ENCODE results near the gene C2CD2.

- TF ChIP-seq POLR2AphosphoS5 (IDR thresholded peaks at IDR 0.05; ENCODE audit: low read depth) (no peak), EZH2 (IDR thresholded peaks at IDR 0.05; ENCODE audit: low read depth, unreplicated experiment) (no peak), CREB1 (CRISPR knock-in tag; IDR thresholded peaks at IDR 0.05; ENCODE audit: low read depth) (no peak), EZH2phosphoT487 (IDR thresholded peaks at IDR 0.05; ENCODE audit: unreplicated experiment) (no peak), NANOG (IDR thresholded peaks at IDR 0.05; ENCODE audit: borderline replicate concordance) (no peak), JUNB (IDR thresholded peaks at IDR 0.05; ENCODE audit: unreplicated experiment) (no peak), ZNF331 (CRISPR knock-in tag; IDR thresholded peaks at IDR 0.05; ENCODE audit: low read depth) (no peak), ZNF114 (CRISPR knock-in tag; IDR thresholded peaks at IDR 0.05) (no peak), STAT1 (IDR thresholded peaks at IDR 0.05; ENCODE audit: unreplicated experiment) (no peak)
- TF ChIP-seq, protein P1, sequence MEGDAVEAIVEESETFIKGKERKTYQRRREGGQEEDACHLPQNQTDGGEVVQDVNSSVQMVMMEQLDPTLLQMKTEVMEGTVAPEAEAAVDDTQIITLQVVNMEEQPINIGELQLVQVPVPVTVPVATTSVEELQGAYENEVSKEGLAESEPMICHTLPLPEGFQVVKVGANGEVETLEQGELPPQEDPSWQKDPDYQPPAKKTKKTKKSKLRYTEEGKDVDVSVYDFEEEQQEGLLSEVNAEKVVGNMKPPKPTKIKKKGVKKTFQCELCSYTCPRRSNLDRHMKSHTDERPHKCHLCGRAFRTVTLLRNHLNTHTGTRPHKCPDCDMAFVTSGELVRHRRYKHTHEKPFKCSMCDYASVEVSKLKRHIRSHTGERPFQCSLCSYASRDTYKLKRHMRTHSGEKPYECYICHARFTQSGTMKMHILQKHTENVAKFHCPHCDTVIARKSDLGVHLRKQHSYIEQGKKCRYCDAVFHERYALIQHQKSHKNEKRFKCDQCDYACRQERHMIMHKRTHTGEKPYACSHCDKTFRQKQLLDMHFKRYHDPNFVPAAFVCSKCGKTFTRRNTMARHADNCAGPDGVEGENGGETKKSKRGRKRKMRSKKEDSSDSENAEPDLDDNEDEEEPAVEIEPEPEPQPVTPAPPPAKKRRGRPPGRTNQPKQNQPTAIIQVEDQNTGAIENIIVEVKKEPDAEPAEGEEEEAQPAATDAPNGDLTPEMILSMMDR (conservative IDR thresholded peaks at IDR 0.05; ENCODE audit: low read depth in 2 of 2): no peak
- TF ChIP-seq, protein P2, sequence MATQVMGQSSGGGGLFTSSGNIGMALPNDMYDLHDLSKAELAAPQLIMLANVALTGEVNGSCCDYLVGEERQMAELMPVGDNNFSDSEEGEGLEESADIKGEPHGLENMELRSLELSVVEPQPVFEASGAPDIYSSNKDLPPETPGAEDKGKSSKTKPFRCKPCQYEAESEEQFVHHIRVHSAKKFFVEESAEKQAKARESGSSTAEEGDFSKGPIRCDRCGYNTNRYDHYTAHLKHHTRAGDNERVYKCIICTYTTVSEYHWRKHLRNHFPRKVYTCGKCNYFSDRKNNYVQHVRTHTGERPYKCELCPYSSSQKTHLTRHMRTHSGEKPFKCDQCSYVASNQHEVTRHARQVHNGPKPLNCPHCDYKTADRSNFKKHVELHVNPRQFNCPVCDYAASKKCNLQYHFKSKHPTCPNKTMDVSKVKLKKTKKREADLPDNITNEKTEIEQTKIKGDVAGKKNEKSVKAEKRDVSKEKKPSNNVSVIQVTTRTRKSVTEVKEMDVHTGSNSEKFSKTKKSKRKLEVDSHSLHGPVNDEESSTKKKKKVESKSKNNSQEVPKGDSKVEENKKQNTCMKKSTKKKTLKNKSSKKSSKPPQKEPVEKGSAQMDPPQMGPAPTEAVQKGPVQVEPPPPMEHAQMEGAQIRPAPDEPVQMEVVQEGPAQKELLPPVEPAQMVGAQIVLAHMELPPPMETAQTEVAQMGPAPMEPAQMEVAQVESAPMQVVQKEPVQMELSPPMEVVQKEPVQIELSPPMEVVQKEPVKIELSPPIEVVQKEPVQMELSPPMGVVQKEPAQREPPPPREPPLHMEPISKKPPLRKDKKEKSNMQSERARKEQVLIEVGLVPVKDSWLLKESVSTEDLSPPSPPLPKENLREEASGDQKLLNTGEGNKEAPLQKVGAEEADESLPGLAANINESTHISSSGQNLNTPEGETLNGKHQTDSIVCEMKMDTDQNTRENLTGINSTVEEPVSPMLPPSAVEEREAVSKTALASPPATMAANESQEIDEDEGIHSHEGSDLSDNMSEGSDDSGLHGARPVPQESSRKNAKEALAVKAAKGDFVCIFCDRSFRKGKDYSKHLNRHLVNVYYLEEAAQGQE (IDR thresholded peaks at IDR 0.05; ENCODE audit: unreplicated experiment): no peak
- TF ChIP-seq, protein P3, sequence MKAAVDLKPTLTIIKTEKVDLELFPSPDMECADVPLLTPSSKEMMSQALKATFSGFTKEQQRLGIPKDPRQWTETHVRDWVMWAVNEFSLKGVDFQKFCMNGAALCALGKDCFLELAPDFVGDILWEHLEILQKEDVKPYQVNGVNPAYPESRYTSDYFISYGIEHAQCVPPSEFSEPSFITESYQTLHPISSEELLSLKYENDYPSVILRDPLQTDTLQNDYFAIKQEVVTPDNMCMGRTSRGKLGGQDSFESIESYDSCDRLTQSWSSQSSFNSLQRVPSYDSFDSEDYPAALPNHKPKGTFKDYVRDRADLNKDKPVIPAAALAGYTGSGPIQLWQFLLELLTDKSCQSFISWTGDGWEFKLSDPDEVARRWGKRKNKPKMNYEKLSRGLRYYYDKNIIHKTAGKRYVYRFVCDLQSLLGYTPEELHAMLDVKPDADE (IDR thresholded peaks at IDR 0.05): no peak
- TF ChIP-seq, protein P4, sequence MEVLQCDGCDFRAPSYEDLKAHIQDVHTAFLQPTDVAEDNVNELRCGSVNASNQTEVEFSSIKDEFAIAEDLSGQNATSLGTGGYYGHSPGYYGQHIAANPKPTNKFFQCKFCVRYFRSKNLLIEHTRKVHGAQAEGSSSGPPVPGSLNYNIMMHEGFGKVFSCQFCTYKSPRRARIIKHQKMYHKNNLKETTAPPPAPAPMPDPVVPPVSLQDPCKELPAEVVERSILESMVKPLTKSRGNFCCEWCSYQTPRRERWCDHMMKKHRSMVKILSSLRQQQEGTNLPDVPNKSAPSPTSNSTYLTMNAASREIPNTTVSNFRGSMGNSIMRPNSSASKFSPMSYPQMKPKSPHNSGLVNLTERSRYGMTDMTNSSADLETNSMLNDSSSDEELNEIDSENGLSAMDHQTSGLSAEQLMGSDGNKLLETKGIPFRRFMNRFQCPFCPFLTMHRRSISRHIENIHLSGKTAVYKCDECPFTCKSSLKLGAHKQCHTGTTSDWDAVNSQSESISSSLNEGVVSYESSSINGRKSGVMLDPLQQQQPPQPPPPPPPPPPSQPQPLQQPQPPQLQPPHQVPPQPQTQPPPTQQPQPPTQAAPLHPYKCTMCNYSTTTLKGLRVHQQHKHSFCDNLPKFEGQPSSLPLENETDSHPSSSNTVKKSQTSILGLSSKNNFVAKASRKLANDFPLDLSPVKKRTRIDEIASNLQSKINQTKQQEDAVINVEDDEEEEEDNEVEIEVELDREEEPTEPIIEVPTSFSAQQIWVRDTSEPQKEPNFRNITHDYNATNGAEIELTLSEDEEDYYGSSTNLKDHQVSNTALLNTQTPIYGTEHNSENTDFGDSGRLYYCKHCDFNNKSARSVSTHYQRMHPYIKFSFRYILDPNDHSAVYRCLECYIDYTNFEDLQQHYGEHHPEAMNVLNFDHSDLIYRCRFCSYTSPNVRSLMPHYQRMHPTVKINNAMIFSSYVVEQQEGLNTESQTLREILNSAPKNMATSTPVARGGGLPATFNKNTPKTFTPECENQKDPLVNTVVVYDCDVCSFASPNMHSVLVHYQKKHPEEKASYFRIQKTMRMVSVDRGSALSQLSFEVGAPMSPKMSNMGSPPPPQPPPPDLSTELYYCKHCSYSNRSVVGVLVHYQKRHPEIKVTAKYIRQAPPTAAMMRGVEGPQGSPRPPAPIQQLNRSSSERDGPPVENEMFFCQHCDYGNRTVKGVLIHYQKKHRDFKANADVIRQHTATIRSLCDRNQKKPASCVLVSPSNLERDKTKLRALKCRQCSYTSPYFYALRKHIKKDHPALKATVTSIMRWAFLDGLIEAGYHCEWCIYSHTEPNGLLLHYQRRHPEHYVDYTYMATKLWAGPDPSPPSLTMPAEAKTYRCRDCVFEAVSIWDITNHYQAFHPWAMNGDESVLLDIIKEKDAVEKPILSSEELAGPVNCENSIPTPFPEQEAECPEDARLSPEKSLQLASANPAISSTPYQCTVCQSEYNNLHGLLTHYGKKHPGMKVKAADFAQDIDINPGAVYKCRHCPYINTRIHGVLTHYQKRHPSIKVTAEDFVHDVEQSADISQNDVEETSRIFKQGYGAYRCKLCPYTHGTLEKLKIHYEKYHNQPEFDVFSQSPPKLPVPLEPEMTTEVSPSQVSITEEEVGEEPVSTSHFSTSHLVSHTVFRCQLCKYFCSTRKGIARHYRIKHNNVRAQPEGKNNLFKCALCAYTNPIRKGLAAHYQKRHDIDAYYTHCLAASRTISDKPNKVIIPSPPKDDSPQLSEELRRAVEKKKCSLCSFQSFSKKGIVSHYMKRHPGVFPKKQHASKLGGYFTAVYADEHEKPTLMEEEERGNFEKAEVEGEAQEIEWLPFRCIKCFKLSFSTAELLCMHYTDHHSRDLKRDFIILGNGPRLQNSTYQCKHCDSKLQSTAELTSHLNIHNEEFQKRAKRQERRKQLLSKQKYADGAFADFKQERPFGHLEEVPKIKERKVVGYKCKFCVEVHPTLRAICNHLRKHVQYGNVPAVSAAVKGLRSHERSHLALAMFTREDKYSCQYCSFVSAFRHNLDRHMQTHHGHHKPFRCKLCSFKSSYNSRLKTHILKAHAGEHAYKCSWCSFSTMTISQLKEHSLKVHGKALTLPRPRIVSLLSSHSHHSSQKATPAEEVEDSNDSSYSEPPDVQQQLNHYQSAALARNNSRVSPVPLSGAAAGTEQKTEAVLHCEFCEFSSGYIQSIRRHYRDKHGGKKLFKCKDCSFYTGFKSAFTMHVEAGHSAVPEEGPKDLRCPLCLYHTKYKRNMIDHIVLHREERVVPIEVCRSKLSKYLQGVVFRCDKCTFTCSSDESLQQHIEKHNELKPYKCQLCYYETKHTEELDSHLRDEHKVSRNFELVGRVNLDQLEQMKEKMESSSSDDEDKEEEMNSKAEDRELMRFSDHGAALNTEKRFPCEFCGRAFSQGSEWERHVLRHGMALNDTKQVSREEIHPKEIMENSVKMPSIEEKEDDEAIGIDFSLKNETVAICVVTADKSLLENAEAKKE (CRISPR knock-in tag; IDR thresholded peaks at IDR 0.05): no peak
Measured at GRCh38 chr21:41966872-41967621, 13.2 kb upstream of the C2CD2 start.
